Astrocyte (in vitro differentiated cells and primary cell): ENCODE measurements around the gene MEIS3. TPM values are rescaled to one million over a fixed set of nuclear protein-coding genes. Genes with fewer than 3 reads are reported as not detected.
A peak's percentile ranks its signal among the peaks of the same experiment; 100 is the strongest.

ENCODE experiments used
- DNase-seq: peaks from one replicate; pipeline ENCODE4 v3.0.0-alpha.2; 2010; ENCODE audit warnings: low read depth
- FAIRE-seq: peaks from 2 replicates; lab custom pipeline; 2011; peaks lifted over from hg19 to GRCh38; lab: Jason Lieb, UNC
- H2AFZ ChIP-seq: 2 replicates; pipeline ENCODE4 v1.6.0; 2012; ENCODE audit warnings: low read depth, low read length, inconsistent platforms
- H3K27ac ChIP-seq: 2 replicates; pipeline ENCODE4 v1.5.1; 2011; ENCODE audit warnings: low read depth, low read length, inconsistent platforms
- H3K27me3 ChIP-seq: 2 replicates; pipeline ENCODE4 v1.6.0; 2011; ENCODE audit warnings: low read length, inconsistent platforms; ENCODE audit not compliant: insufficient read depth
- H3K36me3 ChIP-seq: 2 replicates; pipeline ENCODE4 v1.5.1; 2011; ENCODE audit warnings: low read length, inconsistent platforms; ENCODE audit not compliant: insufficient read depth
- H3K4me1 ChIP-seq: 2 replicates; pipeline ENCODE4 v1.5.1; 2011; ENCODE audit warnings: low read length, inconsistent platforms; ENCODE audit not compliant: insufficient read depth
- H3K4me2 ChIP-seq: 2 replicates; pipeline ENCODE4 v1.6.0; 2012; ENCODE audit warnings: low read length, inconsistent platforms
- H3K4me3 ChIP-seq: 2 replicates; pipeline ENCODE4 v1.5.1; 2011; ENCODE audit warnings: low read depth, mild to moderate bottlenecking, low read length, inconsistent platforms; ENCODE audit not compliant: insufficient read depth
- H3K79me2 ChIP-seq: 2 replicates; pipeline ENCODE4 v1.6.0; 2012; ENCODE audit warnings: mild to moderate bottlenecking, low read length, inconsistent platforms; ENCODE audit not compliant: insufficient read depth
- H3K9ac ChIP-seq: 2 replicates; pipeline ENCODE4 v1.6.0; 2012; ENCODE audit warnings: mild to moderate bottlenecking, low read length, inconsistent platforms
- H3K9me3 ChIP-seq: 2 replicates; pipeline ENCODE4 v1.5.1; 2012; ENCODE audit warnings: low read depth, mild to moderate bottlenecking, low read length, inconsistent platforms; ENCODE audit not compliant: insufficient read depth
- H4K20me1 ChIP-seq: 2 replicates; pipeline ENCODE4 v1.6.0; 2012; ENCODE audit warnings: low read length, inconsistent platforms; ENCODE audit not compliant: insufficient read depth
- H3K27ac Mint-ChIP-seq: one replicate; pipeline ENCODE4 v1.8.0; 2021; ENCODE audit warnings: mild to moderate bottlenecking, mixed read lengths; ENCODE audit not compliant: unreplicated experiment
- H3K27me3 Mint-ChIP-seq: one replicate; pipeline ENCODE4 v1.8.0; 2021; ENCODE audit warnings: low read depth, mixed read lengths; ENCODE audit not compliant: unreplicated experiment
- H3K36me3 Mint-ChIP-seq: one replicate; pipeline ENCODE4 v1.8.0; 2021; ENCODE audit warnings: low read depth, mixed read lengths; ENCODE audit not compliant: unreplicated experiment
- H3K4me1 Mint-ChIP-seq: one replicate; pipeline ENCODE4 v1.8.0; 2021; ENCODE audit warnings: low read depth, mixed read lengths; ENCODE audit not compliant: unreplicated experiment
- H3K4me3 Mint-ChIP-seq: one replicate; pipeline ENCODE4 v1.8.0; 2021; ENCODE audit warnings: mild to moderate bottlenecking, moderate library complexity, mixed read lengths; ENCODE audit not compliant: unreplicated experiment
- H3K9me3 Mint-ChIP-seq: one replicate; pipeline ENCODE4 v1.8.0; 2021; ENCODE audit warnings: mild to moderate bottlenecking, mixed read lengths; ENCODE audit not compliant: unreplicated experiment
- CTCF ChIP-seq: IDR thresholded peaks from 2 replicates; pipeline ENCODE4 v1.5.1; 2011; ENCODE audit warnings: low read depth, mild to moderate bottlenecking, inconsistent platforms, low read length, moderate library complexity; ENCODE audit not compliant: insufficient read depth
- EZH2 ChIP-seq: IDR thresholded peaks from 2 replicates; pipeline ENCODE4 v1.6.1; 2012; ENCODE audit warnings: mild to moderate bottlenecking, low read length, inconsistent platforms; ENCODE audit not compliant: insufficient read depth
- total RNA-seq: library from RNA; stranded (reverse); gene quantifications from 2 replicates; pipeline ENCODE4 v1.2.1, GENCODE V29; 2021

MEIS3 gene
- total RNA-seq, 1 donor from 2014 or later: 71.1 TPM

DNA sequence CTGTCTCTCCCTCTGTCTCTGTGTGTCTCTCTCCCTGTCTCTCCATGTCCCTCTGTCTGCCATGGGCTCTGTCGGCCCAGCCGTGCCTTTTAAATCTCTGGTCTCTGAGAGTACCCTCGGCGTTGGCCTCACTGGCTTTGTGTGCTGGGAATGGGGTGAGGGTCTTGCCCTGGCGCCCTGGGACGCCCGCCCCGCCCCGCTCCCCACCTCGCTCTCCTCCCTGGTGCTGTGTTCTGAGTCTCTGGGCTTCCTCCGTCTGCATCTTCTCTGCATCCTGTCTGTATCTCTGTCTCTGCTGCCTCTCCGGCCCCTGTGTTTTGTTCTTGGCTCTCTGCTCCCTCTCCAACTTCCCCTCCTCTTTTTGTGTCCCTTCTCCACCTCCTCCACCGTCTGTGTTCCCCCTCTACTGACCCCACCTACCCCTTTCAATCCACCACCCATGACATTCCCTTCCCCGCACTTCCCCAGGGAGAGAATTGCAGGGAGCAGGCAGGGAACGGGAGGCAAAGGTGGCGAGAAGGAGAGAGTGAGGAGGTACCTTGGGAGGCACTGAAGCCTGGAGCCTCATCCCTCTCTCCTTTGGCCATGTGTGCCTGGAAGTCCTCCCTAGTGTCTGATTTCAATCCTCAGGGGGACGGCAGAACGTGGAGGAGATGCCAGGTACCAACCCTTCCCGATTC is 4.0 kb upstream of the MEIS3 start:
- Mint-ChIP-seq H3K27ac (no peak overlapping the region), H3K36me3 (no peaks in the 10 kb centered on the region), H3K27me3 (peaks cover 10% of the 10 kb centered on the region), H3K4me3 (peak overlapping the region; percentile 35), H3K9me3 (no peaks in the 10 kb centered on the region), H3K4me1 (peaks cover 23% of the 10 kb centered on the region)
- H3K4me2 ChIP-seq: no peak overlapping the region
- no peak for TF ChIP-seq CTCF
- no peak for TF ChIP-seq EZH2
- peaks cover 10% of the 10 kb centered on the region for H3K4me1 ChIP-seq
- no peaks in the 10 kb centered on the region for H3K9me3 ChIP-seq
- no peak overlapping the region for H3K27ac ChIP-seq
- H3K79me2 ChIP-seq: no peaks in the 10 kb centered on the region
- H2AFZ ChIP-seq: no peak overlapping the region
- no peak for FAIRE-seq
- peaks cover 13% of the 10 kb centered on the region for H4K20me1 ChIP-seq
- peaks cover 39% of the 10 kb centered on the region for H3K27me3 ChIP-seq
- H3K4me3 ChIP-seq: no peak overlapping the region
- H3K9ac ChIP-seq: no peak overlapping the region
- no peak for DNase-seq
- no peaks in the 10 kb centered on the region for H3K36me3 ChIP-seq

DNA sequence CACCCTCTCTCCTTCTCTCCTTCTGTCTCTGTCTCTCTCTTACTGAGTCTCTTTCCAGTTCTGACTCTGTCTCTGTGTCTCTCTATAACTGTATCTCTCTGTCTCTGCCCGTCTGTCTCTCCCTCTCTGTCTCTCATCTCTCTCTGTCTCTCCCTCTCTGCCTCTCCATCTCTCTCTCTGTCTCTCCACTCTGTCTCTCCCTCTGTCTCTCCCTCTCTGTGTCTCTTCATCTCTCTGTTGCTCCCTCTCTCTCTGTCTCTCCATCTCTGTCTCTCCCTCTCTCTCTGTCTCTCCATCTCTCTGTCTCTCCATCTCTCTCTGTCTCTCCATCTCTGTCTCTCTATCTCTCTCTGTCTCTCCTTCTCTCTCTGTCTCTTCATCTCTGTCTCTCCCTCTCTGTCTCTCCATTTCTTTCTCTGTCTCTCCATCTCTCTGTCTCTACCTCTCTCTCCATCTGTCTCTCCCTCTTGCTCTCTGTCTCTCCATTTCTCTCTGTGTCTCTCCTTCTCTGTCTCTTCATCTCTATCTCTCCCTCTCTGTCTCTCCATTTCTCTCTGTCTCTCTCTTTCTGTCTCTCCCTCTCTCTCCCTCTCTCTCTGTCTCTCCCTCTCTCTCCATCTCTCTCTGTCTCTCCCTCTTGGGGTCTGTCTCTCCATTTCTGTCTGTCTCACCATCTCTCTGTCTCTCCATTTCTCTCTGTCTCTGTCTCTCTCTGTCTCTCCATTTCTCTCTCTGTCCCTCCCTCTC is 3.3 kb upstream of the MEIS3 start:
- Histone ChIP-seq H3K9ac (no peak overlapping the region), H3K36me3 (no peaks in the 10 kb centered on the region), H3K4me1 (peaks cover 5% of the 10 kb centered on the region), H2AFZ (no peak overlapping the region), H3K27ac (no peak overlapping the region), H3K4me2 (peak overlapping the region; percentile 76), H4K20me1 (peaks cover 18% of the 10 kb centered on the region), H3K9me3 (no peaks in the 10 kb centered on the region), H3K27me3 (peaks cover 47% of the 10 kb centered on the region), H3K79me2 (no peaks in the 10 kb centered on the region), H3K4me3 (no peak overlapping the region)
- Mint-ChIP-seq H3K27me3 (peaks cover 12% of the 10 kb centered on the region), H3K9me3 (no peaks in the 10 kb centered on the region), H3K4me1 (peaks cover 27% of the 10 kb centered on the region), H3K36me3 (no peaks in the 10 kb centered on the region), H3K27ac (peak overlapping the region; percentile 86), H3K4me3 (peak overlapping the region; percentile 64)
- no peak for TF ChIP-seq CTCF
- peak; percentile 46 for TF ChIP-seq EZH2
- DNase-seq: no peak
- FAIRE-seq: no peak
